Neural cell (in vitro differentiated cells): ENCODE data around the gene ZFYVE26. TPM values are rescaled to one million over a fixed set of nuclear protein-coding genes. Genes with fewer than 3 reads are reported as not detected.

Experiments used
- H2AFZ ChIP-seq: fragments of 200-600, 300-800 bp; sonication (generic), shearing (Covaris generic); 2 replicates; pipeline ENCODE4 v1.6.0; 2014; ENCODE audit warnings: low read depth, mild to moderate bottlenecking, antibody characterized with exemption, low read length, moderate library complexity
- H3F3A ChIP-seq: fragments of 200-600 bp; shearing (Covaris generic); 2 replicates; pipeline ENCODE4 v1.6.1; 2016; ENCODE audit warnings: mild to moderate bottlenecking, moderate library complexity, mixed read lengths, antibody characterized with exemption, low read length; ENCODE audit not compliant: insufficient read depth, poor library complexity, severe bottlenecking
- H3K27ac ChIP-seq: fragments of 200-600, 300-800 bp; sonication (generic), shearing (Covaris generic); 2 replicates; pipeline ENCODE4 v1.5.1; 2014; ENCODE audit warnings: mild to moderate bottlenecking, low read length, moderate library complexity
- H3K27me3 ChIP-seq: fragments of 300-800, 200-600 bp; sonication (generic), shearing (Covaris generic); 2 replicates; pipeline ENCODE4 v1.6.0; 2014; ENCODE audit warnings: mild to moderate bottlenecking, low read depth, low read length, moderate library complexity; ENCODE audit not compliant: insufficient read depth
- H3K36me3 ChIP-seq: fragments of 300-800, 200-600 bp; sonication (generic), shearing (Covaris generic); 2 replicates; pipeline ENCODE4 v1.5.1; 2014; ENCODE audit warnings: mild to moderate bottlenecking, antibody characterized with exemption, low read length, moderate library complexity; ENCODE audit not compliant: insufficient read depth
- H3K4me2 ChIP-seq: fragments of 300-800, 200-600 bp; sonication (generic), shearing (Covaris generic); 2 replicates; pipeline ENCODE4 v1.6.0; 2014; ENCODE audit warnings: mild to moderate bottlenecking, low read length
- H3K4me3 ChIP-seq: fragments of 300-800, 200-600 bp; sonication (generic), shearing (Covaris generic); 2 replicates; pipeline ENCODE4 v1.5.1; 2014; ENCODE audit warnings: mild to moderate bottlenecking, low read length, moderate library complexity
- H3K79me2 ChIP-seq: fragments of 200-600 bp; shearing (Covaris generic); replicated peaks from 2 replicates; pipeline ENCODE4 v1.6.0; 2014; ENCODE audit warnings: mild to moderate bottlenecking, low read length, moderate library complexity; ENCODE audit not compliant: insufficient read depth
- H3K9ac ChIP-seq: fragments of 300-800, 200-600 bp; sonication (generic), shearing (Covaris generic); 2 replicates; pipeline ENCODE4 v1.6.1; 2016; ENCODE audit warnings: mild to moderate bottlenecking, low read length, mixed read lengths
- H3K9me2 ChIP-seq: fragments of 200-600 bp; shearing (Covaris generic); 2 replicates; pipeline ENCODE4 v1.6.1; 2016; ENCODE audit warnings: mild to moderate bottlenecking, low read length, mixed read lengths; ENCODE audit not compliant: insufficient read depth
- H3K9me3 ChIP-seq: fragments of 200-600, 300-800 bp; sonication (generic), shearing (Covaris generic); 2 replicates; pipeline ENCODE4 v1.6.1; 2016; ENCODE audit warnings: mild to moderate bottlenecking, mixed run types, low read length, moderate library complexity, mixed read lengths
- H4K20me1 ChIP-seq: fragments of 200-600 bp; shearing (Covaris generic); 2 replicates; pipeline ENCODE4 v1.6.1; 2016; ENCODE audit warnings: mild to moderate bottlenecking, mixed run types; ENCODE audit not compliant: insufficient read depth
- CTCF ChIP-seq: fragments of 450-650 bp; IDR thresholded peaks from 2 replicates; pipeline ENCODE4 v1.5.1; 2014; ENCODE audit warnings: antibody characterized with exemption, mild to moderate bottlenecking, moderate library complexity; ENCODE audit not compliant: poor library complexity, severe bottlenecking
- EP300 ChIP-seq: fragments of 450-650 bp; conservative IDR thresholded peaks from 2 replicates; pipeline ENCODE4 v1.6.1; 2014; ENCODE audit warnings: antibody characterized with exemption, mild to moderate bottlenecking, moderate library complexity; ENCODE audit not compliant: poor library complexity, severe bottlenecking
- EZH2 ChIP-seq: fragments of 200-600, 300-800 bp; shearing (Covaris generic), sonication (generic); IDR thresholded peaks from 2 replicates; pipeline ENCODE4 v1.6.1; 2014; ENCODE audit warnings: antibody characterized with exemption, low read length, borderline replicate concordance, mild to moderate bottlenecking; ENCODE audit not compliant: insufficient read depth, poor library complexity, severe bottlenecking
- MXI1 ChIP-seq: fragments of 450-650 bp; conservative IDR thresholded peaks from 2 replicates; pipeline ENCODE4 v1.6.1; 2014; ENCODE audit warnings: antibody characterized with exemption, mild to moderate bottlenecking; ENCODE audit not compliant: poor library complexity, severe bottlenecking
- POLR2AphosphoS5 ChIP-seq: IDR thresholded peaks from 2 replicates; pipeline ENCODE4 v1.6.1; 2012
- RAD21 ChIP-seq: fragments of 450-650 bp; conservative IDR thresholded peaks from 2 replicates; pipeline ENCODE4 v1.6.1; 2014; ENCODE audit warnings: antibody characterized with exemption, mild to moderate bottlenecking, moderate library complexity
- REST ChIP-seq: IDR thresholded peaks from 2 replicates; pipeline ENCODE4 v1.6.1; 2012; ENCODE audit warnings: borderline replicate concordance
- SMC3 ChIP-seq: fragments of 450-650 bp; conservative IDR thresholded peaks from 2 replicates; pipeline ENCODE4 v1.6.1; 2014; ENCODE audit warnings: antibody characterized with exemption, mild to moderate bottlenecking, moderate library complexity; ENCODE audit not compliant: poor library complexity
- TAF1 ChIP-seq: IDR thresholded peaks from 2 replicates; pipeline ENCODE4 v1.6.1; 2012; ENCODE audit warnings: low read depth
- polyA plus RNA-seq: library from polyadenylated mRNA; depleted of rRNA; stranded (reverse); fragments of >200 nt; gene quantifications from 2 replicates; pipeline ENCODE4 v1.2.3, GENCODE V29; 2014

The ZFYVE26 gene
- polyA plus RNA-seq, 1 donor from 2014 or later, result 8.5 TPM

- no peaks in the 10 kb centered on the region for H4K20me1 ChIP-seq
- H3K9me2 ChIP-seq, result no peaks in the 10 kb centered on the region
- H3K79me2 ChIP-seq, result no peaks in the 10 kb centered on the region
- H3K4me3 ChIP-seq, result no peak overlapping the region
- no peaks in the 10 kb centered on the region for H3F3A ChIP-seq
- H3K27ac ChIP-seq, result no peak overlapping the region
- H2AFZ ChIP-seq, result no peak overlapping the region
- TF ChIP-seq TAF1 (no peak), SMC3 (no peak), POLR2AphosphoS5 (no peak), REST (no peak), MXI1 (no peak), CTCF (no peak), RAD21 (no peak), EZH2 (no peak), EP300 (no peak)
- no peaks in the 10 kb centered on the region for H3K36me3 ChIP-seq
- no peaks in the 10 kb centered on the region for H3K9me3 ChIP-seq
- H3K4me2 ChIP-seq, result no peak overlapping the region
- H3K27me3 ChIP-seq, result no peaks in the 10 kb centered on the region
- no peak overlapping the region for H3K9ac ChIP-seq
Measured at GRCh38 chr14:67850066-67850830, 33.9 kb upstream of the ZFYVE26 start.

GRCh38 chr14:67846029-67846610 lies 29.7 kb upstream of the ZFYVE26 start:
- Histone ChIP-seq H4K20me1 (no peaks in the 10 kb centered on the region), H3K79me2 (no peaks in the 10 kb centered on the region), H2AFZ (no peak overlapping the region), H3K9me3 (no peaks in the 10 kb centered on the region), H3K4me2 (no peak overlapping the region), H3K9ac (no peak overlapping the region), H3K4me3 (no peak overlapping the region), H3K9me2 (no peaks in the 10 kb centered on the region), H3F3A (no peaks in the 10 kb centered on the region), H3K27ac (no peak overlapping the region), H3K36me3 (no peaks in the 10 kb centered on the region), H3K27me3 (no peaks in the 10 kb centered on the region)
- TF ChIP-seq REST (no peak), TAF1 (no peak), MXI1 (no peak), CTCF (no peak), EP300 (no peak), EZH2 (no peak), SMC3 (no peak), POLR2AphosphoS5 (no peak), RAD21 (no peak)
